Duodenal mucosa (tissue), 2 donors: ENCODE results near the gene CLSTN1.

Source experiments
- H3K27ac ChIP-seq: one replicate; pipeline ENCODE4 v1.7.0; 2013; ENCODE audit warnings: low read depth, low read length
- H3K27me3 ChIP-seq, 2 donors: one replicate each; pipeline ENCODE4 v1.7.0; 2013; ENCODE audit warnings: low read length in 2 of 2, control low read depth in 1 of 2; ENCODE audit not compliant: insufficient read depth in 2 of 2, control insufficient read depth in 1 of 2
- H3K36me3 ChIP-seq, 2 donors: one replicate each; pipeline ENCODE4 v1.7.0; 2013; ENCODE audit warnings: low read length in 2 of 2, control low read depth in 1 of 2; ENCODE audit not compliant: insufficient read depth in 2 of 2, control insufficient read depth in 1 of 2
- H3K4me1 ChIP-seq, 2 donors: one replicate each; pipeline ENCODE4 v1.7.0; 2013; ENCODE audit warnings: low read length in 2 of 2, control low read depth in 1 of 2; ENCODE audit not compliant: insufficient read depth in 2 of 2, control insufficient read depth in 1 of 2
- H3K4me3 ChIP-seq, 2 donors: one replicate each; pipeline ENCODE4 v1.7.0; 2013; ENCODE audit warnings: low read length in 2 of 2, low read depth in 1 of 2
- H3K9ac ChIP-seq, 2 donors: one replicate each; pipeline ENCODE4 v1.7.0; 2013; ENCODE audit warnings: low read length in 2 of 2, low read depth in 1 of 2
- H3K9me3 ChIP-seq, 2 donors: one replicate each; pipeline ENCODE4 v1.7.0; 2013; ENCODE audit warnings: low read length in 2 of 2, control low read depth in 1 of 2; ENCODE audit not compliant: control insufficient read depth in 1 of 2

Gene CLSTN1

GRCh38 chr1:9866836-9867235 lies 43.1 kb upstream of the CLSTN1 start:
- no peak overlapping the region for H3K9ac ChIP-seq
- H3K4me3 ChIP-seq, result no peak overlapping the region
- peaks cover 6 to 23% of the 10 kb centered on the region in 2 donors for H3K36me3 ChIP-seq
- no peaks in the 10 kb centered on the region for H3K9me3 ChIP-seq
- no peak overlapping the region for H3K27ac ChIP-seq
- no peaks in the 10 kb centered on the region for H3K27me3 ChIP-seq
- H3K4me1 ChIP-seq, result peaks cover under 1 to 4% of the 10 kb centered on the region in 2 donors

- no peaks in the 10 kb centered on the region for H3K9me3 ChIP-seq
- no peak overlapping the region for H3K27ac ChIP-seq
- peaks cover 0 to 4% of the 10 kb centered on the region in 2 donors for H3K4me1 ChIP-seq
- H3K27me3 ChIP-seq, result no peaks in the 10 kb centered on the region
- H3K9ac ChIP-seq, result no peak overlapping the region
- H3K36me3 ChIP-seq, result peaks cover 6 to 24% of the 10 kb centered on the region in 2 donors
- H3K4me3 ChIP-seq, result no peak overlapping the region
Measured at GRCh38 chr1:9865724-9866123, 42.0 kb upstream of the CLSTN1 start.

GRCh38 chr1:9863371-9863770 lies 39.6 kb upstream of the CLSTN1 start:
- Histone ChIP-seq H3K9me3 (no peaks in the 10 kb centered on the region), H3K4me3 (no peak overlapping the region), H3K9ac (no peak overlapping the region), H3K4me1 (no peaks in the 10 kb centered on the region), H3K27ac (no peak overlapping the region), H3K36me3 (peaks cover 10 to 22% of the 10 kb centered on the region in 2 donors), H3K27me3 (no peaks in the 10 kb centered on the region)

- Histone ChIP-seq H3K9me3 (no peaks in the 10 kb centered on the region), H3K27me3 (no peaks in the 10 kb centered on the region), H3K4me3 (no peak overlapping the region), H3K36me3 (peaks cover 7 to 24% of the 10 kb centered on the region in 2 donors), H3K9ac (no peak overlapping the region), H3K4me1 (no peaks in the 10 kb centered on the region), H3K27ac (no peak overlapping the region)
Measured at GRCh38 chr1:9861360-9861759, 37.6 kb upstream of the CLSTN1 start.

- Histone ChIP-seq H3K4me1 (no peaks in the 10 kb centered on the region), H3K9me3 (no peaks in the 10 kb centered on the region), H3K4me3 (no peak overlapping the region), H3K36me3 (peaks cover 7 to 24% of the 10 kb centered on the region in 2 donors), H3K9ac (no peak overlapping the region), H3K27me3 (no peaks in the 10 kb centered on the region), H3K27ac (no peak overlapping the region)
Measured at GRCh38 chr1:9860887-9861286, 37.1 kb upstream of the CLSTN1 start.

- Histone ChIP-seq H3K4me3 (no peak overlapping the region), H3K9me3 (no peaks in the 10 kb centered on the region), H3K9ac (no peak overlapping the region), H3K27ac (no peak overlapping the region), H3K4me1 (no peaks in the 10 kb centered on the region), H3K36me3 (peaks cover 7 to 26% of the 10 kb centered on the region in 2 donors), H3K27me3 (no peaks in the 10 kb centered on the region)
Measured at GRCh38 chr1:9859281-9860014, 35.7 kb upstream of the CLSTN1 start.

- H3K9me3 ChIP-seq, result peaks cover 0 to 2% of the 10 kb centered on the region in 2 donors
- no peaks in the 10 kb centered on the region for H3K27me3 ChIP-seq
- peaks cover 4 to 31% of the 10 kb centered on the region in 2 donors for H3K36me3 ChIP-seq
- no peaks in the 10 kb centered on the region for H3K4me1 ChIP-seq
- no peak overlapping the region for H3K4me3 ChIP-seq
- H3K9ac ChIP-seq, result no peak overlapping the region
- H3K27ac ChIP-seq, result no peak overlapping the region
Measured at GRCh38 chr1:9858293-9859035, 34.7 kb upstream of the CLSTN1 start.

- H3K4me3 ChIP-seq, result no peak overlapping the region
- H3K9me3 ChIP-seq, result peaks cover 0 to 2% of the 10 kb centered on the region in 2 donors
- no peaks in the 10 kb centered on the region for H3K27me3 ChIP-seq
- H3K27ac ChIP-seq, result no peak overlapping the region
- H3K4me1 ChIP-seq, result peaks cover 0 to 7% of the 10 kb centered on the region in 2 donors
- H3K36me3 ChIP-seq, result peaks cover 4 to 17% of the 10 kb centered on the region in 2 donors
- no peak overlapping the region for H3K9ac ChIP-seq
Measured at GRCh38 chr1:9855186-9855585, 31.4 kb upstream of the CLSTN1 start.

- H3K9ac ChIP-seq, result no peak overlapping the region
- H3K9me3 ChIP-seq, result peaks cover 0 to 2% of the 10 kb centered on the region in 2 donors
- H3K36me3 ChIP-seq, result peaks cover 6 to 14% of the 10 kb centered on the region in 2 donors
- peaks cover 0 to 7% of the 10 kb centered on the region in 2 donors for H3K4me1 ChIP-seq
- H3K27ac ChIP-seq, result no peak overlapping the region
- no peaks in the 10 kb centered on the region for H3K27me3 ChIP-seq
- H3K4me3 ChIP-seq, result no peak overlapping the region
Measured at GRCh38 chr1:9853249-9853595, 29.5 kb upstream of the CLSTN1 start.

- Histone ChIP-seq H3K27me3 (no peaks in the 10 kb centered on the region), H3K4me1 (peaks cover 0 to 7% of the 10 kb centered on the region in 2 donors), H3K9me3 (peaks cover 0 to 2% of the 10 kb centered on the region in 2 donors), H3K27ac (no peak overlapping the region), H3K9ac (no peak overlapping the region), H3K4me3 (no peak overlapping the region), H3K36me3 (peaks cover 6 to 14% of the 10 kb centered on the region in 2 donors)
Measured at GRCh38 chr1:9852410-9853248, 28.9 kb upstream of the CLSTN1 start.
